H9 (cell line): ENCODE results near the gene ARHGEF7. TPM values are rescaled to one million over a fixed set of nuclear protein-coding genes. Genes with fewer than 3 reads are reported as not detected.

Source experiments
- DNase-seq: peaks from one replicate; pipeline ENCODE4 v3.0.0-alpha.2; 2017
- H2AFZ ChIP-seq: one replicate; pipeline ENCODE4 v1.6.1; 2013; ENCODE audit warnings: mild to moderate bottlenecking, low read length, control low read depth, moderate library complexity
- H2AK5ac ChIP-seq: 2 replicates; pipeline ENCODE4 v1.6.1; 2013; ENCODE audit warnings: low read length, control low read depth, mixed read lengths; ENCODE audit not compliant: insufficient read length
- H2BK120ac ChIP-seq: one replicate; pipeline ENCODE4 v1.6.1; 2013; ENCODE audit warnings: low read depth, mild to moderate bottlenecking, low read length, control low read depth, inconsistent platforms; ENCODE audit not compliant: poor library complexity, severe bottlenecking
- H2BK12ac ChIP-seq: 2 replicates; pipeline ENCODE4 v1.6.1; 2013; ENCODE audit warnings: low read length, control low read depth, mixed read lengths, low read depth; ENCODE audit not compliant: insufficient read length
- H2BK15ac ChIP-seq: 2 replicates; pipeline ENCODE4 v1.6.1; 2013; ENCODE audit warnings: low read depth, low read length, control low read depth
- H2BK20ac ChIP-seq: one replicate; pipeline ENCODE4 v1.6.1; 2013; ENCODE audit warnings: low read depth, mild to moderate bottlenecking, low read length, control low read depth, inconsistent platforms; ENCODE audit not compliant: poor library complexity, severe bottlenecking
- H2BK5ac ChIP-seq: 2 replicates; pipeline ENCODE4 v1.6.1; 2013; ENCODE audit warnings: low read length, control low read depth, mixed read lengths; ENCODE audit not compliant: insufficient read length
- H3K14ac ChIP-seq: 2 replicates; pipeline ENCODE4 v1.6.1; 2013; ENCODE audit warnings: low read length, control low read depth; ENCODE audit not compliant: insufficient read depth
- H3K18ac ChIP-seq: 2 replicates; pipeline ENCODE4 v1.6.1; 2013; ENCODE audit warnings: low read depth, mild to moderate bottlenecking, mixed read lengths, low read length, control low read depth; ENCODE audit not compliant: insufficient read length
- H3K23ac ChIP-seq: 2 replicates; pipeline ENCODE4 v1.6.1; 2013; ENCODE audit warnings: low read length, control low read depth, mixed read lengths, low read depth; ENCODE audit not compliant: insufficient read length
- H3K23me2 ChIP-seq: 2 replicates; pipeline ENCODE4 v1.6.1; 2013; ENCODE audit warnings: low read depth, mild to moderate bottlenecking, mixed read lengths, low read length, control low read depth; ENCODE audit not compliant: insufficient read length, poor library complexity, severe bottlenecking
- H3K27ac ChIP-seq: 2 replicates; pipeline ENCODE4 v1.5.1; 2013; ENCODE audit warnings: low read length, control low read depth, mixed read lengths, low read depth; ENCODE audit not compliant: insufficient read length
- H3K27me3 ChIP-seq: 2 replicates; pipeline ENCODE4 v1.6.1; 2013; ENCODE audit warnings: low read length, control low read depth, inconsistent platforms; ENCODE audit not compliant: insufficient read depth
- H3K4ac ChIP-seq: 2 replicates; pipeline ENCODE4 v1.6.1; 2013; ENCODE audit warnings: low read depth, mild to moderate bottlenecking, control low read depth, inconsistent platforms, low read length, moderate library complexity
- H3K4me1 ChIP-seq: 2 replicates; pipeline ENCODE4 v1.6.1; 2013; ENCODE audit warnings: low read length, control low read depth, inconsistent platforms; ENCODE audit not compliant: insufficient read depth
- H3K4me2 ChIP-seq: 2 replicates; pipeline ENCODE4 v1.6.1; 2013; ENCODE audit warnings: low read length, control low read depth, mixed read lengths; ENCODE audit not compliant: insufficient read length, insufficient read depth
- H3K56ac ChIP-seq: 2 replicates; pipeline ENCODE4 v1.6.1; 2013; ENCODE audit warnings: low read depth, mild to moderate bottlenecking, mixed read lengths, low read length, control low read depth; ENCODE audit not compliant: insufficient read length
- H3K79me1 ChIP-seq: 2 replicates; pipeline ENCODE4 v1.6.1; 2013; ENCODE audit warnings: low read depth, mild to moderate bottlenecking, moderate library complexity, low read length, control low read depth, inconsistent platforms; ENCODE audit not compliant: insufficient read depth, poor library complexity, severe bottlenecking
- H3K79me2 ChIP-seq: 2 replicates; pipeline ENCODE4 v1.6.1; 2013; ENCODE audit warnings: low read length, control low read depth, inconsistent platforms; ENCODE audit not compliant: insufficient read depth
- H3K9ac ChIP-seq: 2 replicates; pipeline ENCODE4 v1.6.1; 2013; ENCODE audit warnings: low read length, control low read depth, mixed read lengths; ENCODE audit not compliant: insufficient read length; ENCODE audit errors: extremely low read depth
- H3K9me3 ChIP-seq: one replicate; pipeline ENCODE4 v1.6.1; 2013; ENCODE audit warnings: low read depth, low read length, inconsistent platforms; ENCODE audit not compliant: control insufficient read depth
- H3T11ph ChIP-seq: one replicate; pipeline ENCODE4 v1.6.1; 2013; ENCODE audit warnings: mild to moderate bottlenecking, low read length, control low read depth, inconsistent platforms
- H4K20me1 ChIP-seq: one replicate; pipeline ENCODE4 v1.6.1; 2013; ENCODE audit not compliant: control insufficient read depth, insufficient read length, insufficient read depth
- H4K5ac ChIP-seq: 2 replicates; pipeline ENCODE4 v1.6.1; 2013; ENCODE audit warnings: low read depth, mild to moderate bottlenecking, mixed read lengths, low read length, control low read depth; ENCODE audit not compliant: insufficient read length
- H4K8ac ChIP-seq: replicated peaks from 2 replicates; pipeline ENCODE4 v1.6.1; 2013; ENCODE audit warnings: low read length, control low read depth, mixed read lengths, low read depth; ENCODE audit not compliant: insufficient read length
- H4K91ac ChIP-seq: 2 replicates; pipeline ENCODE4 v1.6.1; 2013; ENCODE audit warnings: low read depth, mild to moderate bottlenecking, moderate library complexity, mixed read lengths, low read length, control low read depth; ENCODE audit not compliant: insufficient read length
- H3K27ac Mint-ChIP-seq, 3 experiments: 2 replicates in 2 of 3; 3 replicates in 1 of 3; pipeline ENCODE4 v1.8.0; 2020 to 2021; ENCODE audit warnings: mixed read lengths in 3 of 3, mild to moderate bottlenecking in 1 of 3, moderate library complexity in 1 of 3
- H3K27me3 Mint-ChIP-seq: 2 replicates; pipeline ENCODE4 v1.8.0; 2021; ENCODE audit warnings: low read depth, mild to moderate bottlenecking, moderate library complexity, mixed read lengths
- H3K36me3 Mint-ChIP-seq, 3 experiments: 2 replicates in 2 of 3; 3 replicates in 1 of 3; pipeline ENCODE4 v1.8.0; 2020 to 2021; ENCODE audit warnings: low read depth in 3 of 3, mixed read lengths in 3 of 3; ENCODE audit not compliant: insufficient read depth in 1 of 3
- H3K4me1 Mint-ChIP-seq, 2 experiments: 2 replicates each; pipeline ENCODE4 v1.8.0; 2020; ENCODE audit warnings: mixed read lengths in 2 of 2
- H3K4me3 Mint-ChIP-seq, 2 experiments: 2 replicates in 1 of 2; 3 replicates in 1 of 2; pipeline ENCODE4 v1.8.0; 2020 to 2021; ENCODE audit warnings: mild to moderate bottlenecking in 2 of 2, mixed read lengths in 2 of 2, moderate library complexity in 1 of 2
- H3K9me3 Mint-ChIP-seq, 2 experiments: 2 replicates in 1 of 2; 3 replicates in 1 of 2; pipeline ENCODE4 v1.8.0; 2020; ENCODE audit warnings: mild to moderate bottlenecking in 2 of 2, mixed read lengths in 2 of 2, moderate library complexity in 1 of 2
- WGBS: extraction: QIAGEN DNeasy Blood & Tissue Kit; methylation state at CpG from one replicate; pipeline ENCODE4 v1.1.7; 2013; ENCODE audit warnings: missing lambda C conversion rate, low lambda C conversion rate, mixed read lengths; ENCODE audit not compliant: insufficient read length; ENCODE audit errors: extremely low coverage; 5-methylcytosine and 5-hydroxymethylcytosine counted together
- total RNA-seq: library from RNA; stranded (reverse); gene quantifications from 2 replicates; pipeline ENCODE4 v1.2.1, GENCODE V29; 2021
- TF ChIP-seq, protein P1 (sequence below): fragments of 200-600 bp; sonication (generic); conservative IDR thresholded peaks from 3 replicates; pipeline ENCODE4 v1.8.0; 2021; ENCODE audit warnings: antibody characterized with exemption, mild to moderate bottlenecking

Gene ARHGEF7
- total RNA-seq, 1 experiment from 2014 or later = 51.9 TPM

DNA sequence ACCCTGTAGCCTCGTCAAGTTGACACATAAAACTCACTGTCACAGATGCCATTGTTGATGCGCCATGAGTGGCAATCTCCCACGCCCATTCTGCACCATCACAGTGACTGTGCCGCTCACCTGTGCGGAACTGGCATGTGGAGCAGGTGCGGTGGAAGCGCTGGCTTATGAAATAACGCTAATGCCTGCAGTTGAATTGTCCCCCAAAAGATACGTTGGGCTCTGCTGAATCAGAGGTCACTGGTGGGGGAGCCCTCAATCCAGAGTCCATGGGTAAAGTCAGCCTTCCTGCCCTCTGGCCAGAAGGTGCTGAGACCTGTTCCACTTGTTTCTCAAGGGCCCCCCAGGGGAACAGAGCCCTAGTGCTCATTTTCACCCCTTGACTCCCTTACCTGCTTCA is 2.9 kb upstream of the ARHGEF7 start:
- H3K9ac ChIP-seq = no peak overlapping the region
- peaks cover 29% of the 10 kb centered on the region; the same call in 1 of the 2 replicates for H3K27me3 ChIP-seq
- H3K14ac ChIP-seq = no peak overlapping the region
- no peak overlapping the region for H4K8ac ChIP-seq
- no peak overlapping the region for H4K5ac ChIP-seq
- no peak for DNase-seq
- H3K79me1 ChIP-seq = no peaks in the 10 kb centered on the region
- H3K23me2 ChIP-seq = peaks cover 9% of the 10 kb centered on the region
- peaks cover 78% of the 10 kb centered on the region for H3K27me3 Mint-ChIP-seq
- no peak overlapping the region for H3K4me2 ChIP-seq
- H2BK5ac ChIP-seq = no peak overlapping the region
- H3K27ac ChIP-seq = no peak overlapping the region
- no peak overlapping the region for H2BK20ac ChIP-seq
- H3K9me3 Mint-ChIP-seq = peaks cover 4 to 9% of the 10 kb centered on the region in 2 experiments; a peak in 3 of 5 replicates
- H3K9me3 ChIP-seq = no peaks in the 10 kb centered on the region
- H3K27ac Mint-ChIP-seq = no peak overlapping the region
- no peak overlapping the region for H3K4me3 Mint-ChIP-seq
- no peak overlapping the region for H2AFZ ChIP-seq
- H2BK12ac ChIP-seq = no peak overlapping the region
- no peak overlapping the region for H3K18ac ChIP-seq
- no peak overlapping the region for H3K4ac ChIP-seq
- no peaks in the 10 kb centered on the region for H4K20me1 ChIP-seq
- H2BK120ac ChIP-seq = no peak overlapping the region
- H3K4me1 ChIP-seq = no peaks in the 10 kb centered on the region
- peaks cover 10% of the 10 kb centered on the region in 2 experiments for H3K4me1 Mint-ChIP-seq
- no peak overlapping the region for H2AK5ac ChIP-seq
- H3K23ac ChIP-seq = no peak overlapping the region
- H3K79me2 ChIP-seq = no peaks in the 10 kb centered on the region
- no peak overlapping the region for H3K56ac ChIP-seq
- no CpG with 5 or more reads among the region's 9 CpGs for WGBS
- no peak overlapping the region for H4K91ac ChIP-seq
- H2BK15ac ChIP-seq = no peak overlapping the region
- H3K36me3 Mint-ChIP-seq = peaks cover 0 to 4% (median 0%) of the 10 kb centered on the region in 3 experiments; a peak in 2 of 7 replicates
- no peak overlapping the region for H3T11ph ChIP-seq
- TF ChIP-seq, protein P1, sequence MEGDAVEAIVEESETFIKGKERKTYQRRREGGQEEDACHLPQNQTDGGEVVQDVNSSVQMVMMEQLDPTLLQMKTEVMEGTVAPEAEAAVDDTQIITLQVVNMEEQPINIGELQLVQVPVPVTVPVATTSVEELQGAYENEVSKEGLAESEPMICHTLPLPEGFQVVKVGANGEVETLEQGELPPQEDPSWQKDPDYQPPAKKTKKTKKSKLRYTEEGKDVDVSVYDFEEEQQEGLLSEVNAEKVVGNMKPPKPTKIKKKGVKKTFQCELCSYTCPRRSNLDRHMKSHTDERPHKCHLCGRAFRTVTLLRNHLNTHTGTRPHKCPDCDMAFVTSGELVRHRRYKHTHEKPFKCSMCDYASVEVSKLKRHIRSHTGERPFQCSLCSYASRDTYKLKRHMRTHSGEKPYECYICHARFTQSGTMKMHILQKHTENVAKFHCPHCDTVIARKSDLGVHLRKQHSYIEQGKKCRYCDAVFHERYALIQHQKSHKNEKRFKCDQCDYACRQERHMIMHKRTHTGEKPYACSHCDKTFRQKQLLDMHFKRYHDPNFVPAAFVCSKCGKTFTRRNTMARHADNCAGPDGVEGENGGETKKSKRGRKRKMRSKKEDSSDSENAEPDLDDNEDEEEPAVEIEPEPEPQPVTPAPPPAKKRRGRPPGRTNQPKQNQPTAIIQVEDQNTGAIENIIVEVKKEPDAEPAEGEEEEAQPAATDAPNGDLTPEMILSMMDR = no peak
